LNCaP clone FGC (cell line): ENCODE results near the gene MPPED1.
A peak's percentile ranks its signal among the peaks of the same experiment; 100 is the strongest.

ENCODE experiments used
- DNase-seq: peaks from one replicate; pipeline ENCODE4 v3.0.0-alpha.2; 2011; ENCODE audit warnings: low read depth
- H3K4me3 ChIP-seq: 2 replicates; pipeline ENCODE4 v1.5.1; 2011; ENCODE audit warnings: mild to moderate bottlenecking, low read depth, low read length, control low read depth
- TF ChIP-seq, protein P1 (sequence below): IDR thresholded peaks from 2 replicates; pipeline ENCODE4 v1.5.1; 2012; ENCODE audit warnings: mild to moderate bottlenecking; ENCODE audit not compliant: control insufficient read depth, insufficient read depth; ENCODE audit errors: extremely low read depth

The MPPED1 gene

DNA sequence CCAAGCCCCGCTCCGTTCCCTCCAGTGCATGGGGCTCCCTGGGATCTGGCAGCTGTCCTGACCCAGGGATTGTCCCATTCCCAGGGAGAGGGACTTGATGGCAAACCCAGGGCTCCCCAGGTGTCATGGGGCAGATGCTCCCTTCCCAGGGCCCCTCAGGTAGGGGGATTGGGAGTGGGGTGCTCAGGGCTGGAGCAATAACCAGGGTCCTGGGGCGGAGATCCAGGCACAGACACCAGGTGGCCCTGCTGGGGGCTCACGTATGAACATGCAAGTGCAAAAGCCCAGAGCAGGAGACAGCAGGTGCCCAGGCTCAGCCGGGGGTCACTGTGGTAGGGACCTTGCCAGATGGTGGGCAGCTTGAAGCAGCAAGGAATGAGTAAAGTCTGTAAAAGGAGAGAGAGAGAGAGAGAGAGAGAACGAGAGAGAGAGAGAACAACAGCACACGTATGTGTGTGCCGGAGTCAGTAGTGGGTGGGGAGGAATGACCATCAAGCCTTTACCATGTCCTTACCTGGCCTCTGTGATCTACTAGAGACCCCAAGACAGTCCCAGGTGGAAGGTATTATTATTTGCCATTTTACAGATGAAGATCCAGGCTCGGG, 19.3 kb upstream of the MPPED1 start:
- no peak overlapping the region for H3K4me3 ChIP-seq
- TF ChIP-seq, protein P1, sequence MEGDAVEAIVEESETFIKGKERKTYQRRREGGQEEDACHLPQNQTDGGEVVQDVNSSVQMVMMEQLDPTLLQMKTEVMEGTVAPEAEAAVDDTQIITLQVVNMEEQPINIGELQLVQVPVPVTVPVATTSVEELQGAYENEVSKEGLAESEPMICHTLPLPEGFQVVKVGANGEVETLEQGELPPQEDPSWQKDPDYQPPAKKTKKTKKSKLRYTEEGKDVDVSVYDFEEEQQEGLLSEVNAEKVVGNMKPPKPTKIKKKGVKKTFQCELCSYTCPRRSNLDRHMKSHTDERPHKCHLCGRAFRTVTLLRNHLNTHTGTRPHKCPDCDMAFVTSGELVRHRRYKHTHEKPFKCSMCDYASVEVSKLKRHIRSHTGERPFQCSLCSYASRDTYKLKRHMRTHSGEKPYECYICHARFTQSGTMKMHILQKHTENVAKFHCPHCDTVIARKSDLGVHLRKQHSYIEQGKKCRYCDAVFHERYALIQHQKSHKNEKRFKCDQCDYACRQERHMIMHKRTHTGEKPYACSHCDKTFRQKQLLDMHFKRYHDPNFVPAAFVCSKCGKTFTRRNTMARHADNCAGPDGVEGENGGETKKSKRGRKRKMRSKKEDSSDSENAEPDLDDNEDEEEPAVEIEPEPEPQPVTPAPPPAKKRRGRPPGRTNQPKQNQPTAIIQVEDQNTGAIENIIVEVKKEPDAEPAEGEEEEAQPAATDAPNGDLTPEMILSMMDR, result no peak
- no peak for DNase-seq

DNA sequence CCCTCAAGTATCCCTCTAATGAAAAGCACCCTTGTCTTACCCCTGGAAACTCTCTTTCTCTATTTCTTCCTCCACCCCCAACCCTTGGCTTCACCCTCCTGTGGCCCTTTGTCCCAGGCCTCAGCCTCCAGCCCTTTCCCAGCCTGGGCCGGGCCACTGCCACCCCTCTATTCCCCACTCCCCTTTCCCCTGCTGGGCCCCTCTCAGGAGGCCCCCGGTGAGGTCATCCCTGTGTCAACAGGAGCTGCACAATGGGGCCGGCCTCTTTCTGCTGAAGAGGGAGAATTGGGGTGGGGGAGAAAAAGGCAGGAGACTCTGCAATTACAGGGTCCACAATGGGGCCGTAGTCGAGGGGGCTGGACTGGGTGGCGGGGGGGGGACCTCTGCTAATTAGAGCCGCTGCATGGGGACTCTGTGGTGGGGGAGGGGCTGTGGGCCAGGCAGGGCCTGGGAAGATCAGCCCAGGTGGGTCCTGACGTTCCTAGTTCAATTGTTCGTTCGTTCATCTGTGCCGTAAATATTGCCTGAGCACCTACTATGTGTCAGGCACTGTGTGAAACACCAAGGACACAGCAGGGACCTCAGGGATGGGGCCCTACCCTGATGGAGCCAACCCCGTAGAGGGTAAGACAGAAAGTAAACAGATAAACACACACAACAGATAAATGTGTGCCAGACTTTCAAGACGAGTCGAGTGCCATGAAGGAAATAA, 18.5 kb upstream of the MPPED1 start:
- TF ChIP-seq, protein P1, result no peak
- H3K4me3 ChIP-seq, result no peak overlapping the region
- DNase-seq, result no peak

DNA sequence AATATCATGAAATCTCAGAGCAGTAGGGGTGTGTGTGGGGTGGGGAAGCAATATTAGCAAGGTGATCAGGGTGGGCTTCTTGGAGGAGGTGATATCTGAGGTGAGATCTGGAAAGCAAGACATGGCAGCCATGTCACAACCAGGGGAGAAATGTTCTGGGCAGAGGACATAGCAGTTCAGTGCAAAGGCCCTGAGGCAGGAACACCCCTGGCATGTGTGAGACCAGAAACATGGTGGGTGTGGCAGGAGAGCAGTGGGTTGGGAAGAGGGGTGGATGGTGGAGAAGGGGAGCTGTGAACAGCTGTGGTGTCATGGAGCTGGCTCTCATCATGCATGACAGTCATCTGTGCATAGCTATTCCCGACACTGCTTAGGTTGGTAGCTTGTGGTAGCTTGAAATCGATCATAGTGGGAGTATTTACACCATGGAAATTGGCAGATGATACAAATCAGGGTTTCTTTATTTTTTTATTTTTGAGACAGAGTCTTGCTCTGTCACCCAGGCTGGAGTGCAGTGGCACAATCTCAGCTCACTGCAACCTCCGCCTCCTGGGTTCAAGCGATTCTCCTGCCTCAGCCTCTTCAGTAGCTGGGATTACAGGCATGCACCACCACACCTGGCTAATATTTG, 17.9 kb upstream of the MPPED1 start:
- no peak for DNase-seq
- TF ChIP-seq, protein P1, result no peak

DNA sequence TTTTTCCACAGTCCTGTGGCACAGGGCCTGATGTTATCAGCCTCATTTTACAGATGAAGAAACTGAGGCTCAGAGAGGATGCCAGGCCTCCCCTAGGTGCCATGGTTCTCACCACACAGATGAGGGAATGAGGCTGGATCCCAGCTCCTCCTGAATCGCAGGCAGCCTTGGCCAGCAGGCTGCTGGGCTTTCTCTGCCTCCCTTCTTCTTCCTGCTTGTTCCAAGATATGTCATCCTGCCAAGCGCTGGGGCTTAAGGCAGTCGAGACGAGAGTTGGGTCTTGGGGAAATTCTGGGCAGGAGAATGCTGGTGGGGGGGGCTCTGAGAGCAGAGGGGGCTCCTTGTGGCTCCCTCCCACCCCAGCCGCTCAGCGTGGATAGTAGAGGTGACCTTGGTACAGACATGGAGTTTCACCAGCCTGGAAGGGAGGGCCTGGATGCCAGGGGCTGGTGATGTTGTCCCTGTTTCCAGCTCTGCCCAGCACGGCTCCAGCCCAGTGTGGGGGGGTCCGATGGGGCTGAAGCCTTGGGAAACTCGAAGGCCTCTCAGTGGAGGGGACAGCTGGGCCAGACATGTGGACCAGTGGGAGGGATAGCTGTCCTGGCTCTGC, 16.6 kb upstream of the MPPED1 start:
- no peak for DNase-seq
- TF ChIP-seq, protein P1, result no peak
- H3K4me3 ChIP-seq, result no peak overlapping the region

More for the DNA sequence above, 17.9 kb upstream of the MPPED1 start:
- H3K4me3 ChIP-seq, result no peak overlapping the region

DNA sequence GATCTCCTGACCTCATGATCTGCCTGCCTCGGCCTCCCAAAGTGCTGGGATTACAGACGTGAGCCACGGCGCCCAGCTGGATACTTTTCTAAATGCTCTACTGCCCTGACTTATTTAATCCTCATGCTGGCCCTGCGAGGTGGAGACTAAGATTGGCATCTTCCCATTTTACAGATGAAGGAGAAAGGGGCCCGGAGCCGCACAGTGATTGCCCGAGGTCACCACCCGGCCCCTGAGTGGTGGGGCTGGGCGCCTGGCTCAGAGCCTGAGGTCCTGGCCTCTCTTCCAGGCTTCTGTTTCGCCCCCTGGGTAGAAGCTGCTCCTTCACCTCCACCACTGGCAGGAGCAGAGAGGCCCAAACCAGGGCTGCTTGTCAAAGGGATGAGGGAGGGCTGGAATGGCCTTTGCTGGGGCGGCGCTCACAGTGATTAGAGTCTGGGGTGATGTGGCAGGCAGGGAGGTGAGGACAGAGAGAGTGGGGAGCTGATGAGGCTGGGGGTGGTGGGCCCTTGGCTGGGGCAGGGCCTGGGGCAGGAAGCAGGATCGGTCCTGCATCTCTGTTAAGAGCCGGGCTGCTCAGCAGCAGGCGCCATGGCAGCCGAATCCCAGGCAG, 15.4 kb upstream of the MPPED1 start:
- TF ChIP-seq, protein P1, result no peak
- DNase-seq, result no peak
- H3K4me3 ChIP-seq, result no peak overlapping the region

DNA sequence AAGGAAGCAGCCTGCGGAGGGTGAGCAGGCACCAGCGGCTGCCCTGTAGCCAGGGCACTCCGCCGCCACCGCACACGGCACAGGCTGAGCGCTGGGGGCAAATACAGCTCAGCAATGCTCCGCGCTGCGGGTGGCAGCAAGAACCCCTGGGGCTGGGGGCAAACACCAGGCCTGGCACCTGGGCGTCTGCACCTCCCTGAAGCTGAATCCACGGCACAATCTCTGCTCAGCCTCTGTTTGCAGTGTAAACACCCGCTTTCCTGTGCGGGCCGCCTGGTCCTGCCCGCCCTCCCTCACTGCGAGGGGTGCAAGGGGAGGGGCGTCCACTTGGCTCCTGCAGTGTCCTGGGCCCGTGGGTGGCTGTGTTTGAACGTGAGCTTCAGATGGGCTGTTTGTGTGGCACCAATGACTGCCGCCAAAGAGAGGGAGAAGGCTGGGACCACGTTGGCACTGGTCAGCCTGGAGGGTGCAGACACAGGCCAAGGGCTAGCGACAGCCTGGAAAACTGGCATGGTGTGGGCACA, 14.8 kb upstream of the MPPED1 start:
- DNase-seq, result peak; percentile 4
- TF ChIP-seq, protein P1, result no peak
- no peak overlapping the region for H3K4me3 ChIP-seq
